Omental fat pad (tissue), 4 donors: ENCODE measurements around the gene ALMS1. TPM values are rescaled to one million over a fixed set of nuclear protein-coding genes. Genes with fewer than 3 reads are reported as not detected.

Experiments
- ATAC-seq: fragments of 150-250 bp; one replicate; pipeline ENCODE4 v1.9.1; 2016; ENCODE audit warnings: mild to moderate bottlenecking, moderate library complexity; ENCODE audit not compliant: low FRiP score
- DNase-seq: peaks from one replicate; pipeline ENCODE4 v3.0.0-alpha.2; 2019; ENCODE audit warnings: low spot score
- CTCF ChIP-seq, 3 donors: fragments of 450-650 bp; IDR thresholded peaks; one replicate each; pipeline ENCODE4 v1.5.1; 2016 to 2017; ENCODE audit warnings: antibody characterized with exemption in 3 of 3, mild to moderate bottlenecking in 3 of 3, moderate library complexity in 2 of 3
- total RNA-seq, 4 donors: library from RNA; depleted of rRNA; stranded (reverse); fragments of >200 nt; gene quantifications; one replicate each; pipeline ENCODE4 v1.1.0, GENCODE V29; 2016

The ALMS1 gene
- total RNA-seq, 4 donors from 2014 or later = 18.9 to 36.1 (median 23.8) TPM

GRCh38 chr2:73403237-73403636 lies 17.6 kb downstream of the ALMS1 start:
- no peak for ATAC-seq
- no peak for DNase-seq
- TF ChIP-seq CTCF (IDR thresholded peaks at IDR 0.05) = no peak

- DNase-seq = no peak
- no peak for ATAC-seq
- no peak for TF ChIP-seq CTCF (IDR thresholded peaks at IDR 0.05)
Observed at GRCh38 chr2:73404409-73404808, 18.8 kb downstream of the ALMS1 start.

GRCh38 chr2:73406996-73407395 lies 21.4 kb downstream of the ALMS1 start:
- ATAC-seq = no peak
- no peak for TF ChIP-seq CTCF (IDR thresholded peaks at IDR 0.05)
- no peak for DNase-seq

GRCh38 chr2:73408198-73408597 lies 22.6 kb downstream of the ALMS1 start:
- TF ChIP-seq CTCF (IDR thresholded peaks at IDR 0.05) = no peak
- ATAC-seq = no peak
- DNase-seq = no peak

- TF ChIP-seq CTCF (IDR thresholded peaks at IDR 0.05) = no peak
- ATAC-seq = no peak
- DNase-seq = no peak
Observed at GRCh38 chr2:73414696-73415095, 29.1 kb downstream of the ALMS1 start.

- TF ChIP-seq CTCF (IDR thresholded peaks at IDR 0.05) = no peak
Observed at GRCh38 chr2:73415906-73416305, 30.3 kb downstream of the ALMS1 start.

GRCh38 chr2:73418343-73418742 lies 32.7 kb downstream of the ALMS1 start:
- DNase-seq (no peak), ATAC-seq (peak; percentile 54)
- TF ChIP-seq CTCF (IDR thresholded peaks at IDR 0.05) = no peak

More at GRCh38 chr2:73415906-73416305, 30.3 kb downstream of the ALMS1 start:
- ATAC-seq = no peak
- no peak for DNase-seq
